Measurements from ENCODE around the gene CDC14B.

- TF ChIP-seq POLR2AphosphoS5 (IDR thresholded peaks at IDR 0.05; ENCODE audit: borderline replicate concordance, low read depth, low read length) (no peak), EZH2 (IDR thresholded peaks at IDR 0.05) (no peak), FOXP2 (optimal IDR thresholded peaks at IDR 0.05; ENCODE audit: control extremely low read depth, extremely low read length, insufficient read depth) (no peak)
Observed at GRCh38 chr9:96457266-96457665, 162.4 kb downstream of the CDC14B start.

All from SK-N-MC (cell line).